Sigmoid colon (tissue), 7 donors: ENCODE data around the gene TARBP2. TPM values are rescaled to one million over a fixed set of nuclear protein-coding genes. Genes with fewer than 3 reads are reported as not detected.

Experiments used
- DNase-seq: peaks from one replicate; pipeline ENCODE4 v3.0.0-alpha.2; 2019
- H3K27ac ChIP-seq, 4 donors: fragments of 200-600 bp; sonication (generic); one replicate each; pipeline ENCODE4 v1.5.1; 2016 to 2019; ENCODE audit warnings: mild to moderate bottlenecking in 1 of 4
- H3K27me3 ChIP-seq, 3 donors: fragments of 200-600 bp; sonication (generic); one replicate each; pipeline ENCODE4 v1.5.1; 2019; ENCODE audit warnings: mild to moderate bottlenecking in 1 of 3
- H3K36me3 ChIP-seq, 4 donors: fragments of 200-600 bp; sonication (generic); one replicate each; pipeline ENCODE4 v1.5.1; 2016 to 2019
- H3K4me1 ChIP-seq, 4 donors: fragments of 200-600 bp; sonication (generic); one replicate each; pipeline ENCODE4 v1.5.1; 2017 to 2019
- H3K4me3 ChIP-seq, 4 donors: fragments of 200-600 bp; sonication (generic); one replicate each; pipeline ENCODE4 v1.5.1; 2017 to 2019; ENCODE audit warnings: mild to moderate bottlenecking in 2 of 4, moderate library complexity in 1 of 4
- H3K9me3 ChIP-seq, 4 donors: fragments of 200-600 bp in 3 of 4; sonication (generic) in 3 of 4; one replicate each; pipeline versions ENCODE4 v1.5.1 to v1.6.1; 2013 to 2019
- EP300 ChIP-seq, 4 donors: sonication (generic); formaldehyde crosslinking; IDR thresholded peaks; one replicate each; pipeline ENCODE4 v1.6.1; 2017; ENCODE audit warnings: antibody characterized with exemption in 4 of 4
- POLR2A ChIP-seq, 2 donors: fragments of 450-650 bp; IDR thresholded peaks; one replicate each; pipeline ENCODE4 v1.6.1; 2016; ENCODE audit warnings: antibody characterized with exemption in 2 of 2, mild to moderate bottlenecking in 2 of 2, moderate library complexity in 2 of 2
- POLR2AphosphoS5 ChIP-seq, 4 donors: sonication (generic); formaldehyde crosslinking; IDR thresholded peaks; one replicate each; pipeline ENCODE4 v1.6.1; 2017; ENCODE audit warnings: antibody characterized with exemption in 4 of 4
- WGBS, 2 donors: extraction: QIAGEN DNeasy Blood & Tissue Kit; methylation state at CpG; one replicate each; pipeline ENCODE4 v1.1.7; 2013; 5-methylcytosine and 5-hydroxymethylcytosine counted together
- intact Hi-C: fragments of 100-400 bp; cut with DNase I; formaldehyde crosslinking; loops from one replicate; pipeline ENCODE4 v1.15.1; 2023
- polyA plus RNA-seq, 3 donors: library from polyadenylated mRNA; stranded (reverse); fragments of 200-250 nt; gene quantifications; one replicate each; pipeline ENCODE4 v1.2.3, GENCODE V29; 2013
- total RNA-seq, 4 donors: library from RNA; depleted of rRNA; stranded (reverse); fragments of >200 nt; gene quantifications; one replicate each; pipeline ENCODE4 v1.1.0, GENCODE V29; 2016
- TF ChIP-seq, protein P1 (sequence below), 4 experiments: fragments of 450-650 bp in 3 of 4; fragments of 200-600 bp in 1 of 4; IDR thresholded peaks; one replicate each; pipeline ENCODE4 v1.5.1; 2016 to 2019; ENCODE audit warnings: antibody characterized with exemption in 4 of 4, mild to moderate bottlenecking in 3 of 4, moderate library complexity in 2 of 4
- donor health status: healthy with polysubstance abuse.
- donor health status: Bipolar disorder and iron deficiency.
- donor health status: healthy.

TARBP2 gene
- total and polyA plus RNA-seq, 7 donors, result 16.1 to 29.9 (median 19.7) TPM

DNA sequence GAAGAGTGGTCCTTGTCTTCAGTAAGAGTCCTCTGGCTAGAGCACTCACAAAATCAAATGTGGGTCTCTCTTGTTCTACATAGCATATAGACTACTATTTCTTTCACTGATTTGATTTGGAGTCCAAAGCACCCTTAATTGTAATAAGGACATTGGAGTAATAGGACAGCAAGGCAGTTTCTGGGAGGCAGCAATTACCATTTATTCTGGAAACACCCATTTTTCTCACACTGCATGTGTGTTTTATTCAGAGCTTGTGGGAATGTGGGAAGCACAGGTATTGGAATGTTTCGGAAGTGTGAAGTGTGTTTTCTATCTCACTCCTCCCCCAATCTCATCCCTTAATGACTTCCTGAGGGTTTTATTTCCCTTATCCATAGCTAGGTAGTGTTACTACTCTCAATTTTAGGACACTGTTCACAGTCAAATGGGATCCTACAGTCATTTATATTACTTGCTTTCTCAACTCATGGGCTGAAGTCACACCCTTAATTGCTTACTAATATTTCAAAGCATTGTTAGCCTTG lies 29.0 kb upstream of the TARBP2 start:
- WGBS, 2 donors, result 83 to 85% methylated on average over 1 of the region's 1 CpG
- TF ChIP-seq POLR2AphosphoS5 (IDR thresholded peaks at IDR 0.05) (no peak), POLR2A (IDR thresholded peaks at IDR 0.05) (no peak), EP300 (IDR thresholded peaks at IDR 0.05) (no peak)
- TF ChIP-seq, protein P1, sequence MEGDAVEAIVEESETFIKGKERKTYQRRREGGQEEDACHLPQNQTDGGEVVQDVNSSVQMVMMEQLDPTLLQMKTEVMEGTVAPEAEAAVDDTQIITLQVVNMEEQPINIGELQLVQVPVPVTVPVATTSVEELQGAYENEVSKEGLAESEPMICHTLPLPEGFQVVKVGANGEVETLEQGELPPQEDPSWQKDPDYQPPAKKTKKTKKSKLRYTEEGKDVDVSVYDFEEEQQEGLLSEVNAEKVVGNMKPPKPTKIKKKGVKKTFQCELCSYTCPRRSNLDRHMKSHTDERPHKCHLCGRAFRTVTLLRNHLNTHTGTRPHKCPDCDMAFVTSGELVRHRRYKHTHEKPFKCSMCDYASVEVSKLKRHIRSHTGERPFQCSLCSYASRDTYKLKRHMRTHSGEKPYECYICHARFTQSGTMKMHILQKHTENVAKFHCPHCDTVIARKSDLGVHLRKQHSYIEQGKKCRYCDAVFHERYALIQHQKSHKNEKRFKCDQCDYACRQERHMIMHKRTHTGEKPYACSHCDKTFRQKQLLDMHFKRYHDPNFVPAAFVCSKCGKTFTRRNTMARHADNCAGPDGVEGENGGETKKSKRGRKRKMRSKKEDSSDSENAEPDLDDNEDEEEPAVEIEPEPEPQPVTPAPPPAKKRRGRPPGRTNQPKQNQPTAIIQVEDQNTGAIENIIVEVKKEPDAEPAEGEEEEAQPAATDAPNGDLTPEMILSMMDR (IDR thresholded peaks at IDR 0.05), result no peak
- intact Hi-C loops, result no loop called here
- H3K4me1 ChIP-seq, result peaks cover 0 to 33% (median 15%) of the 10 kb centered on the region in 4 donors
- H3K27ac ChIP-seq, result no peak overlapping the region
- H3K36me3 ChIP-seq, result peaks cover 77 to 100% (median 87%) of the 10 kb centered on the region in 4 donors
- no peaks in the 10 kb centered on the region for H3K27me3 ChIP-seq
- no peak overlapping the region for H3K4me3 ChIP-seq
- no peaks in the 10 kb centered on the region for H3K9me3 ChIP-seq
- no peak for DNase-seq

DNA sequence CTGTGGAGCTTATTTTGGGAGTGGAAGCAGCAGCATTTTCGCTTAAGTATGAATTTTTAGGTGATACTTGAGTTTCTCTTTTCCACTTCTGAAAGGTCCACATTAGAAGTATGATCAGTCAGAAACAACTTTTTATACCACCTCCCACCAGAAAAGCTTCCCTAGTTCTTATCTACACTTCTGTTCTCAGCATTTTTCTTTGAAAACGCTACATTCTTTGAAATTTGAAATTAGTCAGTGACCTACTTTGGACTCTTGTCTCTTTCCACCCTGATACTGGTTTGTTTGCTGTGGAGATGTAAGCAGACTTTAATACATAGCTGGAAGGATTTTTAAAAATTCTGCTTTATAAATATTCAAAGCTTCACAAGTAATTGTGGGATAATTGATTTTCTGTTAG lies 27.0 kb upstream of the TARBP2 start:
- DNase-seq, result no peak
- peaks cover 65 to 100% (median 80%) of the 10 kb centered on the region in 4 donors for H3K36me3 ChIP-seq
- no peak overlapping the region for H3K4me3 ChIP-seq
- WGBS, 2 donors, result 76 to 78% methylated on average over 2 of the region's 2 CpGs
- intact Hi-C loops, result no loop called here
- H3K27ac ChIP-seq, result peak overlapping the region in 1 of 4 donors; percentile 22
- peaks cover 0 to 43% (median 20%) of the 10 kb centered on the region in 4 donors for H3K4me1 ChIP-seq
- no peak for TF ChIP-seq POLR2AphosphoS5 (IDR thresholded peaks at IDR 0.05)
- TF ChIP-seq EP300 (IDR thresholded peaks at IDR 0.05), result no peak
- no peak for TF ChIP-seq POLR2A (IDR thresholded peaks at IDR 0.05)
- TF ChIP-seq, protein P1 (IDR thresholded peaks at IDR 0.05), result no peak
- H3K27me3 ChIP-seq, result no peaks in the 10 kb centered on the region
- no peaks in the 10 kb centered on the region for H3K9me3 ChIP-seq

DNA sequence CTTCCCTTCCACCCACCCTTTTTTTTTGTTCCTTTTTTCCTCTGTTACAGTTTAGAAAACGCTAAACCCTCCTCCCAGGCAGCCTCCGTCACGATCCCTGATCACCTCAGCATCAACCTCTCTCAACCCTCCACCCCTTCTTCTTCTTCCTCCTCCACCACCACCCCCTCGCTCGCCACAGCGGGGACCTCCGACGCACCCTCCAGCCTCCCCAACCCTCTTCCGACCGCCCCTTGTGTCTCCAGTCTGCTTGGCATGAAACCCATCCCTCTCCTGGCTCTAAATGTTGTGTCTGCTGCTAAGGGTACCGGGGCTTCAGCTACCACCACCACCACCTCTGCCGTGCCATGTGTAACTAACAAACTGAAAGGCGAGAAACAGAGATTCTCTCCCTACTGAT lies 26.3 kb upstream of the TARBP2 start:
- no peak for DNase-seq
- Histone ChIP-seq H3K9me3 (no peaks in the 10 kb centered on the region), H3K27me3 (no peaks in the 10 kb centered on the region), H3K4me1 (peaks cover 0 to 43% (median 20%) of the 10 kb centered on the region in 4 donors), H3K27ac (peak overlapping the region in 1 of 4 donors; percentile 22), H3K4me3 (no peak overlapping the region), H3K36me3 (peaks cover 61 to 100% (median 79%) of the 10 kb centered on the region in 4 donors)
- intact Hi-C loops, result no loop called here
- TF ChIP-seq POLR2AphosphoS5 (IDR thresholded peaks at IDR 0.05) (no peak), POLR2A (IDR thresholded peaks at IDR 0.05) (no peak), EP300 (IDR thresholded peaks at IDR 0.05) (no peak)
- TF ChIP-seq, protein P1 (IDR thresholded peaks at IDR 0.05), result no peak
- WGBS, 2 donors, result 70 to 74% methylated on average over 13 of the region's 13 CpGs

DNA sequence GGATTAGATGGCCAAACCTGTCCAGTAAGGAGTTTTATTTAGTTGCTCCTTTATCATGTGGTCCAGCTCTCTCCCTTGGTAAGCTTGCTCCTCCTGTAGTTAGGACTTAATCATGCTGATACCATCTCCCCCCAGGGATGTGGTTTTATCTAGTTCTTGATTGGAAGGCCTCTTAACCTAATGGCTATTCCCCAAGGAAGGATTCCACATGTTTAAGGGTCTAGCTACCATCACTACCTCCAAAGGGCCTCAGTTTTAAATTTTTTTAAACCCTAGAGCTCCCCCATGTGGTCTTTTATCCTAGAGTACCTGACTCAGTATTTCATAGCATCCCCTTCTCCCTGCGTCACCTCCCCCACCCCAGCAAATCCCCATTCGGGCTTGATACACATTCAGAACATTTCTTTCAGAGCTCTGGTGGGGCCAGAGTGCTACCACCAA lies 24.3 kb upstream of the TARBP2 start:
- Histone ChIP-seq H3K9me3 (no peaks in the 10 kb centered on the region), H3K4me1 (peaks cover 0 to 43% (median 20%) of the 10 kb centered on the region in 4 donors), H3K27me3 (no peaks in the 10 kb centered on the region), H3K36me3 (peaks cover 55 to 100% (median 75%) of the 10 kb centered on the region in 4 donors), H3K27ac (peak overlapping the region in 3 of 4 donors; percentile 6 to 29 (median 27)), H3K4me3 (no peak overlapping the region)
- WGBS, 2 donors, result 69 to 71% methylated on average over 2 of the region's 2 CpGs
- DNase-seq, result no peak
- intact Hi-C loops, result no loop called here
- TF ChIP-seq POLR2AphosphoS5 (IDR thresholded peaks at IDR 0.05), result no peak
- TF ChIP-seq POLR2A (IDR thresholded peaks at IDR 0.05), result no peak
- TF ChIP-seq, protein P1 (IDR thresholded peaks at IDR 0.05), result no peak
